Measurements from ENCODE around the gene KRTAP4-9. TPM values are rescaled to one million over a fixed set of nuclear protein-coding genes. Genes with fewer than 3 reads are reported as not detected.

KRTAP4-9 gene
- total and polyA plus RNA-seq, 2 donors from 2014 or later, result not detected

GRCh38 chr17:41071606-41072360 is 33.4 kb upstream of the KRTAP4-9 start:
- no peaks in the 10 kb centered on the region for H3K4me1 ChIP-seq (ENCODE audit: control insufficient read depth in 2 of 3, insufficient read depth in 2 of 3, low read depth in 1 of 3, low read length in 3 of 3)
- no peaks in the 10 kb centered on the region for H3K27me3 ChIP-seq (ENCODE audit: control insufficient read depth, insufficient read depth, low read length)
- DNase-seq, result peak in 1 of 5 donors; percentile 8
- intact Hi-C loops (cut with DNase I), result no loop called here
- no peak overlapping the region for H3K9ac ChIP-seq (ENCODE audit: low read length in 3 of 3)
- TF ChIP-seq CTCF (IDR thresholded peaks at IDR 0.05; ENCODE audit: borderline replicate concordance, extremely low read depth, insufficient read depth), result no peak
- FAIRE-seq, result no peak
- no peak overlapping the region for H3K4me3 ChIP-seq (ENCODE audit: low read length in 3 of 3)
- no peak overlapping the region for H3K27ac ChIP-seq (ENCODE audit: low read depth in 2 of 2, low read length in 2 of 2)
- no peaks in the 10 kb centered on the region for H3K36me3 ChIP-seq (ENCODE audit: control insufficient read depth in 2 of 3, insufficient read depth in 3 of 3, low read length in 3 of 3)
- H3K9me3 ChIP-seq (ENCODE audit: control insufficient read depth in 2 of 3, insufficient read depth in 1 of 3, low read length in 3 of 3), result no peaks in the 10 kb centered on the region

GRCh38 chr17:41073676-41074075 is 31.5 kb upstream of the KRTAP4-9 start:
- FAIRE-seq (no peak), DNase-seq (no peak)
- Histone ChIP-seq H3K4me1 (ENCODE audit: control insufficient read depth in 2 of 3, insufficient read depth in 2 of 3, low read depth in 1 of 3, low read length in 3 of 3) (no peaks in the 10 kb centered on the region), H3K27ac (ENCODE audit: low read depth in 2 of 2, low read length in 2 of 2) (no peak overlapping the region), H3K9ac (ENCODE audit: low read length in 3 of 3) (no peak overlapping the region), H3K27me3 (ENCODE audit: control insufficient read depth, insufficient read depth, low read length) (no peaks in the 10 kb centered on the region), H3K4me3 (ENCODE audit: low read length in 3 of 3) (no peak overlapping the region), H3K9me3 (ENCODE audit: control insufficient read depth in 2 of 3, insufficient read depth in 1 of 3, low read length in 3 of 3) (no peaks in the 10 kb centered on the region), H3K36me3 (ENCODE audit: control insufficient read depth in 2 of 3, insufficient read depth in 3 of 3, low read length in 3 of 3) (no peaks in the 10 kb centered on the region)
- TF ChIP-seq CTCF (IDR thresholded peaks at IDR 0.05; ENCODE audit: borderline replicate concordance, extremely low read depth, insufficient read depth), result no peak
- intact Hi-C loops (cut with DNase I), result no loop called here

- Histone ChIP-seq H3K9ac (ENCODE audit: low read length in 3 of 3) (no peak overlapping the region), H3K9me3 (ENCODE audit: control insufficient read depth in 2 of 3, insufficient read depth in 1 of 3, low read length in 3 of 3) (no peaks in the 10 kb centered on the region), H3K27ac (ENCODE audit: low read depth in 2 of 2, low read length in 2 of 2) (no peak overlapping the region), H3K4me1 (ENCODE audit: control insufficient read depth in 2 of 3, insufficient read depth in 2 of 3, low read depth in 1 of 3, low read length in 3 of 3) (no peaks in the 10 kb centered on the region), H3K36me3 (ENCODE audit: control insufficient read depth in 2 of 3, insufficient read depth in 3 of 3, low read length in 3 of 3) (no peaks in the 10 kb centered on the region), H3K4me3 (ENCODE audit: low read length in 3 of 3) (no peak overlapping the region), H3K27me3 (ENCODE audit: control insufficient read depth, insufficient read depth, low read length) (no peaks in the 10 kb centered on the region)
- DNase-seq, result no peak
- no peak for FAIRE-seq
- no peak for TF ChIP-seq CTCF (IDR thresholded peaks at IDR 0.05; ENCODE audit: borderline replicate concordance, extremely low read depth, insufficient read depth)
- intact Hi-C loops (cut with DNase I), result no loop called here
Observed at GRCh38 chr17:41076788-41077187, 28.4 kb upstream of the KRTAP4-9 start.

All from kidney (tissue), 14 donors.